ENCODE data around the gene MIER2.

MIER2 gene

DNA sequence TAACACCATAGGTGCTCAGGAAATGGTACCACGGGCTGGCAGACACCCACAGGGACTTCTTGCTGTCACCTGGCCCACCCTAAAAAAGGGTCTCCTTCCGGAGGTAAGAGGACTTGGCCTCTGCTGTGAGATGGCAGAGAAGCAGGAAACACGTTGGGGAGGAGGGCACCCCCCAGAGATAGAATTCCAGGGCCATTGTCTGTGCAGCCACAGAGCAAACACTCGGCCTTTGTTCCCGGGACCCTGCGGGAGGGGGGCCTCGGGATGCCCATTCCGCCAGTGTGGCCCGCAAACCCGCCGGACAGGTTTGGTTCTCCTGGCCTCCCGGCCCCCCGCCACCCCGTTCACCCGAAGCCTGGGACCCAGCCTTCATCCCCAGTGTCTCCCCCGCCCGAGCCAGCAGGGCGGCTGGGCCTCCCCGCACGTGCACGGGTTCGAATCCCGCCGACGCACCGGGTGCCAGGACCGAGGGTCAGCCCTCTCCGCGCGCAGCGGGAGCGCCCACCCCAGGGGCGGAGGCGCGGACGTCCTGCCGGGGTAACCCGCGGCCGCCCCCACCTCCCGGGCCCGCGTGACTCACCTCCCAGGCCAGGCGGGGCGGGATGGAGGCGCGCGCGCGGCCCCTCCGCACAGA is 54.1 kb downstream of the MIER2 start:
- DNase-seq (ENCODE audit: low read depth): peak; percentile 67
- TF ChIP-seq, protein P1, sequence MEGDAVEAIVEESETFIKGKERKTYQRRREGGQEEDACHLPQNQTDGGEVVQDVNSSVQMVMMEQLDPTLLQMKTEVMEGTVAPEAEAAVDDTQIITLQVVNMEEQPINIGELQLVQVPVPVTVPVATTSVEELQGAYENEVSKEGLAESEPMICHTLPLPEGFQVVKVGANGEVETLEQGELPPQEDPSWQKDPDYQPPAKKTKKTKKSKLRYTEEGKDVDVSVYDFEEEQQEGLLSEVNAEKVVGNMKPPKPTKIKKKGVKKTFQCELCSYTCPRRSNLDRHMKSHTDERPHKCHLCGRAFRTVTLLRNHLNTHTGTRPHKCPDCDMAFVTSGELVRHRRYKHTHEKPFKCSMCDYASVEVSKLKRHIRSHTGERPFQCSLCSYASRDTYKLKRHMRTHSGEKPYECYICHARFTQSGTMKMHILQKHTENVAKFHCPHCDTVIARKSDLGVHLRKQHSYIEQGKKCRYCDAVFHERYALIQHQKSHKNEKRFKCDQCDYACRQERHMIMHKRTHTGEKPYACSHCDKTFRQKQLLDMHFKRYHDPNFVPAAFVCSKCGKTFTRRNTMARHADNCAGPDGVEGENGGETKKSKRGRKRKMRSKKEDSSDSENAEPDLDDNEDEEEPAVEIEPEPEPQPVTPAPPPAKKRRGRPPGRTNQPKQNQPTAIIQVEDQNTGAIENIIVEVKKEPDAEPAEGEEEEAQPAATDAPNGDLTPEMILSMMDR (IDR thresholded peaks at IDR 0.05; ENCODE audit: insufficient read depth, low read depth, low read length, missing control alignments): no peak
- H3K4me3 ChIP-seq (ENCODE audit: low read length): peak overlapping the region; percentile 52

DNA sequence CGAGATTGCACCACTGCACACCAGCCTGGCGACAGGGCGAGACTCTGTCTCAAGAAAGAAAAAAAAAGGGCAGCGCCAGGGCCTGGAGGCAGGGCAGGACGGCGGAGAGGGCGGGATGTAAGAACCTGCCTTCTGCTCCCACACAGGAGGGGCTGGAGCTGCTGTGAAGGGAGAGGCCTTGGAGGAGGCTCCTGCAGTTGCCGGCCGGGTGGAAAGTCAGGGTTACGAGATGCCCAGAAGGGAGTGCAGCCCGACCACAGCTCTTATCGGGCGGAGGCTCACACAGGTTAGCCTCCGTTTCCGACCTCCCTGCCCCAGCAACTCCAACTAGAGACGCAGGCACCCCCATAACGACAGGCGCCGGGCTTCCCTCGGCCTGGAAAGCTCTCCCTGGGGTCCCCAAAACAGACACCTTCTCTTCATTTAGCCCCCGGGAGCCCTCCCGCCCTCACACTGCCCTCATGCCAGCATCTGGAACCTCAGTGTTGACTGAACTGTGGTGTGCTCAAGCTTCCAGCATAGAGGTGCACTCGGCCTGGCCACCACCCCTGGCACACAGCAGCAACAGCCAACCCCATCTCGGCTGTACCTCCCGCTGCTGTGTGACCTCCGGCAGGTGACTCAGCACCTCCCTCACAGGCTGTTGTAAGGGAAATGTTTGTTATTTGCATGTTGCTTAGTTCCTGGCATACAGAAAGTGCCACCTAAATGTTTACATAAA is 54.8 kb downstream of the MIER2 start:
- peak; percentile 94 for DNase-seq (ENCODE audit: low read depth)
- TF ChIP-seq, protein P1 (IDR thresholded peaks at IDR 0.05; ENCODE audit: insufficient read depth, low read depth, low read length, missing control alignments): no peak
- H3K4me3 ChIP-seq (ENCODE audit: low read length): peak overlapping the region; percentile 52

DNA sequence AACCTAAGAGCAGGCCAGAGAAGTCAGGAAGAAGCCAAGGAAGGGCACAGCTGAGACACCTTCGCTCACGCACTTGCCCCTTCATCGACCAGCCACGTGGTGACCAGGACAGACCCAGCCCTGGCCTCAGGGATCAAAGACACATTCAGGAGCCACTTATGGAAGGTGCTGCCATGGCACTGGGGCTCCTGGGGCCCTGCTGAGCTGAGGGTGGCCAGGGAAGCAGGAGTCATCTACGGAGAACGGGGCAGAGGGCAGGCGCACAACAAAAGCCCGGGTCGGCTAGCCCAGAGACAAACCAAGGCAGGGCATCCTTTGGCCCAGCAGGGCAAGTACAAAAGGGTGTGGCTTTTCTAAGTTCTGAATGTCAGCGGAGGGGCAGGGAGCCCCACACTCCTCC is 55.7 kb downstream of the MIER2 start:
- TF ChIP-seq, protein P1 (IDR thresholded peaks at IDR 0.05; ENCODE audit: insufficient read depth, low read depth, low read length, missing control alignments): no peak
- no peak for DNase-seq (ENCODE audit: low read depth)
- no peak overlapping the region for H3K4me3 ChIP-seq (ENCODE audit: low read length)

DNA sequence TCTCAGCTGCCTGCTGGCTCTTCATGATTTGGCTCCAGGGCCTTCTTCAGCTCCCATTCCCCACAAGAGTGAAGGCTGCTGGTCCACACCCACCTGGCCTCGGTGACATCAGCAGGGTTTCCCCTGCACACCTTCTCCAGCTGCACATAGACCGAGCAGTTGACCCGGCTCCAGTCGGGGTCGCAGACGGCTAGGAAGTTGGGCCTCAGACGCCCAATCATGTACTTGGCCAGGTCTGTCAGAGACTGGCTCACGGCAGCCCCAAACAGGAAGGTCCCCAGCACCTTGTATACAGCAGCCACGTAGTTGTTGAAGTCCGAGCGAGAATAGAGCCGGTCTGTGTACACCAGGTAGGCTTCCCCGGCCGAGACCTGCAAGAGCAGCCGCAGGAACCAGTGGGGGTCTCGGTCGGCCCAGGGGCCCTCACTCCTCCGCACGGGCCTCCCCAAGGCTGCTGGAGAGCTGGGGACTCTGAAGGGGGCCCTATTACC is 57.2 kb downstream of the MIER2 start:
- TF ChIP-seq, protein P1 (IDR thresholded peaks at IDR 0.05; ENCODE audit: insufficient read depth, low read depth, low read length, missing control alignments): no peak
- DNase-seq (ENCODE audit: low read depth): no peak
- H3K4me3 ChIP-seq (ENCODE audit: low read length): no peak overlapping the region

DNA sequence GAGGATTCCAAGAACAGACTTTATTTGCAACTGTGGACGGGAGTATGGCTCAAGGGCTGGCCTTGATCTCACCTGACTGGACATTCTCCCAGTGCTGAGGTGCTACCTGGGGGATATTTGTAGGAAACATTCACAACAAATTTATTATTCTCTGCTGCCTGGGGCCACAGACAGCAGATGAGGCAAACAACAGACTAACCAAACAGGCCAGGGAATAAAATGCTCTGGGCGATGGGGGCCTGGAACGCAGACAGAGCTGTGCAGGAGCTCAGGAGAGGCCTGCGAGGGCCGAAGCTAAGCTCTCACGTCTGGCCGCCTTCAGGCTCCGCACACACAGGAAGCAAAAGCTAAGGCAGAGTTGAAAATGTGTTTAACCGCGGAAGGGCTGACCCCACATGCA is 61.2 kb downstream of the MIER2 start:
- DNase-seq (ENCODE audit: low read depth): no peak
- H3K4me3 ChIP-seq (ENCODE audit: low read length): no peak overlapping the region
- TF ChIP-seq, protein P1 (IDR thresholded peaks at IDR 0.05; ENCODE audit: insufficient read depth, low read depth, low read length, missing control alignments): no peak

DNA sequence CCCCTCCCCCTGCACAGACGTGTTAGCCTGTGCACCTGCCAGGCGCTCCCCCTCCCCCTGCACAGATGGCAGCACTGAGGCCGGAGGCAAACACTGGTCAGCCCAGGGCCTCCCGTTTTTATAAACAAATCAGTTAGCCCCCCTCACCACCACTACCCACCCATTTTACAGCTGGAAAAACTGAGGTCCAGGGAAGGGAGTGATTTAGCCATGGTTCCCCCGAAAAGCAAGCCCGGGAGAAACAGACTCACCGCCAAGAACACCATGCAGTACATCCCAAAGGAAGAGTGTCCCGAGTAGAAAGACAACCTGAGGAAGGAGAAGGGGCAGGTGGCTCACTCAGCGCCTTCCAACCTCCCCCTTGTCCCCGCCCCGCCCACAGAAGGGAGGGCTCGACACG is 62.1 kb downstream of the MIER2 start:
- TF ChIP-seq, protein P1 (IDR thresholded peaks at IDR 0.05; ENCODE audit: insufficient read depth, low read depth, low read length, missing control alignments): no peak
- H3K4me3 ChIP-seq (ENCODE audit: low read length): no peak overlapping the region
- DNase-seq (ENCODE audit: low read depth): no peak

Data from epithelial cell of esophagus (primary cell).